Liver (tissue), 9 donors: ENCODE data around the gene PDLIM5. TPM values are rescaled to one million over a fixed set of nuclear protein-coding genes. Genes with fewer than 3 reads are reported as not detected.

Experiments used
- DNase-seq: peaks from one replicate; pipeline ENCODE4 v3.0.0-alpha.2; 2017; ENCODE audit warnings: low spot score
- H3K27ac ChIP-seq, 2 donors: one replicate each; pipeline ENCODE4 v1.7.0; 2013; ENCODE audit warnings: inconsistent platforms in 2 of 2, low read length in 2 of 2, control low read depth in 1 of 2, low read depth in 1 of 2, mild to moderate bottlenecking in 1 of 2
- H3K27me3 ChIP-seq, 4 donors: one replicate each; pipeline versions ENCODE4 v1.6.1 to v1.7.0; 2013; ENCODE audit warnings: low read length in 3 of 4, inconsistent platforms in 1 of 4, mild to moderate bottlenecking in 1 of 4, moderate library complexity in 1 of 4; ENCODE audit not compliant: control insufficient read depth in 4 of 4, insufficient read depth in 4 of 4
- H3K36me3 ChIP-seq, 4 donors: one replicate each; pipeline versions ENCODE4 v1.6.1 to v1.7.0; 2013; ENCODE audit warnings: low read length in 3 of 4, mild to moderate bottlenecking in 3 of 4, low read depth in 1 of 4, moderate library complexity in 1 of 4; ENCODE audit not compliant: control insufficient read depth in 4 of 4, insufficient read depth in 3 of 4
- H3K4me1 ChIP-seq, 4 donors: one replicate each; pipeline versions ENCODE4 v1.6.1 to v1.7.0; 2013; ENCODE audit warnings: low read length in 3 of 4, mild to moderate bottlenecking in 3 of 4, moderate library complexity in 1 of 4; ENCODE audit not compliant: control insufficient read depth in 4 of 4, insufficient read depth in 4 of 4
- H3K4me3 ChIP-seq, 3 donors: one replicate each; pipeline versions ENCODE4 v1.6.1 to v1.7.0; 2013; ENCODE audit warnings: low read length in 3 of 3, control low read depth in 1 of 3, low read depth in 1 of 3, mild to moderate bottlenecking in 1 of 3
- H3K9ac ChIP-seq, 2 donors: one replicate each; pipeline ENCODE4 v1.7.0; 2013; ENCODE audit warnings: low read length in 2 of 2, mild to moderate bottlenecking in 2 of 2, moderate library complexity in 2 of 2, control low read depth in 1 of 2, low read depth in 1 of 2
- H3K9me3 ChIP-seq, 4 donors: one replicate each; pipeline versions ENCODE4 v1.6.1 to v1.7.0; 2013; ENCODE audit warnings: low read length in 3 of 4; ENCODE audit not compliant: control insufficient read depth in 4 of 4
- ATF3 ChIP-seq: IDR thresholded peaks from 2 replicates; pipeline ENCODE4 v1.6.1; 2016; ENCODE audit warnings: antibody characterized with exemption
- CTCF ChIP-seq: fragments of 150-350 bp; IDR thresholded peaks from 2 replicates; pipeline ENCODE4 v1.5.1; 2017; ENCODE audit warnings: improper control_type of control experiment, low read depth, low read length; ENCODE audit not compliant: missing input control
- EGR1 ChIP-seq, 2 donors: IDR thresholded peaks; 2 replicates each; pipeline ENCODE4 v1.6.1; 2016 to 2018; ENCODE audit warnings: antibody characterized with exemption in 2 of 2, low read depth in 2 of 2
- FOXA1 ChIP-seq: IDR thresholded peaks from 2 replicates; pipeline ENCODE4 v1.6.1; 2016; ENCODE audit warnings: antibody characterized with exemption
- FOXA2 ChIP-seq: IDR thresholded peaks from 2 replicates; pipeline ENCODE4 v1.6.1; 2016; ENCODE audit warnings: antibody characterized with exemption
- GABPA ChIP-seq, 2 donors: IDR thresholded peaks in 1 of 2; conservative IDR thresholded peaks in 1 of 2; 2 replicates each; pipeline ENCODE4 v1.6.1; 2016; ENCODE audit warnings: antibody characterized with exemption in 2 of 2, mild to moderate bottlenecking in 1 of 2, moderate library complexity in 1 of 2
- HNF4A ChIP-seq, 2 donors: conservative IDR thresholded peaks; 2 replicates each; pipeline ENCODE4 v1.6.1; 2016; ENCODE audit warnings: antibody characterized with exemption in 2 of 2, mild to moderate bottlenecking in 2 of 2
- HNF4G ChIP-seq: IDR thresholded peaks from 2 replicates; pipeline ENCODE4 v1.6.1; 2016; ENCODE audit warnings: antibody characterized with exemption
- JUND ChIP-seq, 2 donors: IDR thresholded peaks; 2 replicates each; pipeline ENCODE4 v1.6.1; 2016; ENCODE audit warnings: antibody characterized with exemption in 2 of 2
- MAX ChIP-seq: IDR thresholded peaks from 2 replicates; pipeline ENCODE4 v1.6.1; 2016; ENCODE audit warnings: antibody characterized with exemption
- NR2F2 ChIP-seq: IDR thresholded peaks from 2 replicates; pipeline ENCODE4 v1.6.1; 2016; ENCODE audit warnings: antibody characterized with exemption
- RAD21 ChIP-seq, 2 donors: IDR thresholded peaks; 2 replicates each; pipeline ENCODE4 v1.6.1; 2016; ENCODE audit warnings: antibody characterized with exemption in 2 of 2, mild to moderate bottlenecking in 2 of 2
- REST ChIP-seq: IDR thresholded peaks from 2 replicates; pipeline ENCODE4 v1.6.1; 2016; ENCODE audit warnings: antibody characterized with exemption, mild to moderate bottlenecking
- RXRA ChIP-seq, 2 donors: IDR thresholded peaks; 2 replicates each; pipeline ENCODE4 v1.6.1; 2017 to 2018; ENCODE audit warnings: antibody characterized with exemption in 2 of 2, mild to moderate bottlenecking in 1 of 2
- SP1 ChIP-seq: IDR thresholded peaks from 2 replicates; pipeline ENCODE4 v1.6.1; 2018; ENCODE audit warnings: antibody characterized with exemption, mild to moderate bottlenecking
- TAF1 ChIP-seq: conservative IDR thresholded peaks from 2 replicates; pipeline ENCODE4 v1.6.1; 2016; ENCODE audit warnings: antibody characterized with exemption, mild to moderate bottlenecking
- YY1 ChIP-seq: IDR thresholded peaks from 2 replicates; pipeline ENCODE4 v1.6.1; 2016; ENCODE audit warnings: antibody characterized with exemption, mild to moderate bottlenecking
- ZBTB33 ChIP-seq: IDR thresholded peaks from 2 replicates; pipeline ENCODE4 v1.6.1; 2016; ENCODE audit warnings: antibody characterized with exemption
- polyA plus RNA-seq, 2 donors: library from polyadenylated mRNA; stranded (reverse) in 1 of 2; unstranded in 1 of 2; fragments of 200-250 nt in 1 of 2; fragments of >200 nt in 1 of 2; fragmentation: Nextera tagmentation in 1 of 2; extraction: Ambion mirVana in 1 of 2; gene quantifications; one replicate each; pipeline versions ENCODE4 v1.2.1 to v1.2.3, GENCODE V29; 2013 to 2015
- total RNA-seq, 2 donors: library from RNA; depleted of rRNA; stranded (reverse); fragments of >200 nt; gene quantifications; one replicate each; pipeline ENCODE4 v1.2.3, GENCODE V29; 2014
- donor health status: healthy.
- donor health status: healthy.
- donor health status: healthy.
- donor health status: healthy.
- donor health status: healthy.

PDLIM5 gene
- total and polyA plus RNA-seq, 4 donors: 19.1 to 114 (median 67.8) TPM

GRCh38 chr4:94411296-94411695 is 40.4 kb upstream of the PDLIM5 start:
- Histone ChIP-seq H3K9ac (no peak overlapping the region), H3K36me3 (no peaks in the 10 kb centered on the region), H3K27me3 (no peaks in the 10 kb centered on the region), H3K27ac (no peak overlapping the region), H3K4me1 (peaks cover 3 to 33% (median 17%) of the 10 kb centered on the region in 4 donors), H3K9me3 (no peaks in the 10 kb centered on the region), H3K4me3 (no peak overlapping the region)
- TF ChIP-seq JUND (IDR thresholded peaks at IDR 0.05): no peak
- TF ChIP-seq FOXA1: no peak
- no peak for TF ChIP-seq FOXA2
- no peak for TF ChIP-seq SP1
- TF ChIP-seq CTCF: no peak
- TF ChIP-seq NR2F2: no peak
- TF ChIP-seq RAD21 (IDR thresholded peaks at IDR 0.05): no peak
- TF ChIP-seq HNF4A (conservative IDR thresholded peaks at IDR 0.05): no peak
- TF ChIP-seq TAF1: no peak
- no peak for TF ChIP-seq REST
- TF ChIP-seq HNF4G: no peak
- no peak for TF ChIP-seq GABPA (IDR thresholded peaks at IDR 0.05 in 1 of 2, conservative IDR thresholded peaks at IDR 0.05 in 1 of 2)
- no peak for TF ChIP-seq MAX
- TF ChIP-seq RXRA (IDR thresholded peaks at IDR 0.05): no peak
- no peak for TF ChIP-seq ATF3
- no peak for TF ChIP-seq EGR1 (IDR thresholded peaks at IDR 0.05; ENCODE audit: low read depth in 2 of 2)
- TF ChIP-seq ZBTB33: no peak
- TF ChIP-seq YY1: no peak
- no peak for DNase-seq
